ENCODE measurements around the gene PMM2. TPM values are rescaled to one million over a fixed set of nuclear protein-coding genes. Genes with fewer than 3 reads are reported as not detected.

The PMM2 gene
- total and polyA plus RNA-seq, 2 donors (not counting 3 experiments of a cell fraction or from before 2014, with no cell fraction given): 29.0 to 61.3 TPM

- dilution Hi-C loops (cut with MboI; ENCODE audit: extremely low pct_ligation_motif_present, low sequenced_read_pairs) (no loop called here), intact Hi-C loops (cut with micrococcal nuclease) (no loop called here)
- Histone ChIP-seq H3K79me2 (ENCODE audit: control insufficient read depth, insufficient read depth, low read length) (no peaks in the 10 kb centered on the region), H3K9me1 (replicated peaks; ENCODE audit: control insufficient read depth, extremely low read depth, insufficient read depth, low read length) (no peaks in the 10 kb centered on the region), H3K9me3 (replicated peaks; ENCODE audit: control insufficient read depth, insufficient read depth, low read length) (no peaks in the 10 kb centered on the region), H3K36me3 (ENCODE audit: control insufficient read depth in 2 of 2, extremely low read depth in 1 of 2, insufficient read depth in 2 of 2, low read length in 2 of 2) (no peaks in the 10 kb centered on the region), H3K27ac (ENCODE audit: insufficient read depth, low read depth, low read length) (no peak overlapping the region), H3K4me1 (ENCODE audit: control insufficient read depth, extremely low read depth, insufficient read depth, low read length) (no peaks in the 10 kb centered on the region), H3K27me3 (ENCODE audit: control insufficient read depth in 2 of 2, insufficient read depth in 2 of 2, low read length in 2 of 2) (peaks cover 0 to 2% of the 10 kb centered on the region in 2 experiments), H3K4me3 (replicated peaks in 1 of 3; ENCODE audit: insufficient read depth in 1 of 3, low read depth in 1 of 3, low read length in 3 of 3) (no peak overlapping the region), H3K9ac (replicated peaks; ENCODE audit: extremely low read depth, insufficient read depth, low read length) (no peak overlapping the region), H4K20me1 (replicated peaks; ENCODE audit: control insufficient read depth, extremely low read depth, insufficient read depth, low read length) (no peaks in the 10 kb centered on the region), H3K4me2 (ENCODE audit: insufficient read depth, low read length) (no peak overlapping the region), H2AFZ (ENCODE audit: low read depth, low read length) (no peak overlapping the region)
- BruUV-seq (replicated peaks): no TSS peak
- CTCF ChIA-PET: interaction anchor here (3.5 to 6.8 kb wide), 3 partner anchors 9 to 256 kb away, joined by 23 to 92 read pairs (median 67); partner anchors contain the start of gene CARHSP1
- POLR2A ChIA-PET: interaction anchor here (0.8 kb wide), 1 partner anchor 10 kb away, joined by 3 read pairs; the partner anchor contains the start of gene CARHSP1
- FAIRE-seq (no peak), DNase-seq (ENCODE audit: low read depth, low spot score) (no peak)
- TF ChIP-seq JUN (IDR thresholded peaks at IDR 0.05; ENCODE audit: borderline replicate concordance, insufficient read depth, insufficient read length, low read depth) (no peak), MAX (IDR thresholded peaks at IDR 0.05; ENCODE audit: insufficient read depth, insufficient read length) (no peak), CTCF (IDR thresholded peaks at IDR 0.05; ENCODE audit: extremely low read depth in 1 of 2, insufficient read depth in 1 of 2, low read depth in 1 of 2, low read length in 2 of 2) (no peak), MYC (IDR thresholded peaks at IDR 0.05; ENCODE audit: low read depth, low read length) (no peak), POLR2AphosphoS5 (IDR thresholded peaks at IDR 0.05; ENCODE audit: insufficient read depth, low read depth, low read length) (no peak), GATA2 (IDR thresholded peaks at IDR 0.05; ENCODE audit: insufficient read depth, insufficient read length, low read depth, low read length) (no peak)
These were observed 80.9 kb downstream of the PMM2 start for GRCh38 chr16:8878523-8878911.
